ENCODE measurements around the gene RAI1.

The RAI1 gene

DNA sequence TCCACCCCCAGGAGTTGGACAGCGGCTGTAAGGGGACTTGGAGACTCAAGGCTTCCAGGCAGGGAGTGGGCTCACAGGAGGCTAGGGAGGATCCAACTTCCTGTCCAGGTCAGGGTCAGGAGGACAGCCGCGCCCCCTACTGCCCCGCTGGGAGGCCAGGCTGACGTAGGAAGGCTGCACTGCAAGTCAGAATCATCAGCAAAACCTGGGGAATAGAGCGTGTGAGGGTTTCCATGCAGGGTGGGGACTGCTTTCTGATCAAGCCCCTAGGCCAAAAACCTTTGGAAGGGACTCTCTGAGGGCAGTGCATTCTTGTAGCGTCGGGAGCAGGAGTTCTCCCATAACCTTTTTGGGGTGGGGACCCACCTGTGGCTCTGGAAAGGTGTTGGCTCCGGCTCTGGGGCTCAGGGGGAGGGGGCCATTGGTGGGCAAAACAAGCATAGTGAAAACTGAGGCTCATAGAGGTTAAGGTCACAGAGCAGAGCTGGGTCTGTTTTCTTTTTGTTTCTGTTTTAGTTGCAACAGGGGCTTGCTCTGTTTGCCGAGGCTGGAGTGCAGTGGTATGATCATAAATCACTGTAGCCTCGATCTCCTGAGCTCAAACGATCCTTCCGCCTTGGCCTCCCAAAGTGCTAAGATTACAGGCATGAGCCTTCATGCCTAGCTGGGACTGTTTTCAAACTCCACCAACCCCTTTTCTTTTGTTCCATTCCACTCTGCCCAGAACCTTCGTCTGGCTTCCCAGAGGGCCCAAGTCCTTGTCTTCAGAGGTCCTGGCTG, 22.1 kb downstream of the RAI1 start:
- H3K27me3 ChIP-seq (replicated peaks; ENCODE audit: control insufficient read depth, insufficient read depth, low read length), result no peaks in the 10 kb centered on the region
- no peak overlapping the region for H3K4me3 ChIP-seq (replicated peaks; ENCODE audit: low read depth, low read length)
- TF ChIP-seq, protein P1, sequence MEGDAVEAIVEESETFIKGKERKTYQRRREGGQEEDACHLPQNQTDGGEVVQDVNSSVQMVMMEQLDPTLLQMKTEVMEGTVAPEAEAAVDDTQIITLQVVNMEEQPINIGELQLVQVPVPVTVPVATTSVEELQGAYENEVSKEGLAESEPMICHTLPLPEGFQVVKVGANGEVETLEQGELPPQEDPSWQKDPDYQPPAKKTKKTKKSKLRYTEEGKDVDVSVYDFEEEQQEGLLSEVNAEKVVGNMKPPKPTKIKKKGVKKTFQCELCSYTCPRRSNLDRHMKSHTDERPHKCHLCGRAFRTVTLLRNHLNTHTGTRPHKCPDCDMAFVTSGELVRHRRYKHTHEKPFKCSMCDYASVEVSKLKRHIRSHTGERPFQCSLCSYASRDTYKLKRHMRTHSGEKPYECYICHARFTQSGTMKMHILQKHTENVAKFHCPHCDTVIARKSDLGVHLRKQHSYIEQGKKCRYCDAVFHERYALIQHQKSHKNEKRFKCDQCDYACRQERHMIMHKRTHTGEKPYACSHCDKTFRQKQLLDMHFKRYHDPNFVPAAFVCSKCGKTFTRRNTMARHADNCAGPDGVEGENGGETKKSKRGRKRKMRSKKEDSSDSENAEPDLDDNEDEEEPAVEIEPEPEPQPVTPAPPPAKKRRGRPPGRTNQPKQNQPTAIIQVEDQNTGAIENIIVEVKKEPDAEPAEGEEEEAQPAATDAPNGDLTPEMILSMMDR (IDR thresholded peaks at IDR 0.05; ENCODE audit: insufficient read depth, low read length, poor library complexity, severe bottlenecking), result no peak
- H3K36me3 ChIP-seq (ENCODE audit: control insufficient read depth, insufficient read depth, low read length), result no peaks in the 10 kb centered on the region; the same call in none of the 2 replicates
- no peak for DNase-seq (ENCODE audit: extremely low read depth, insufficient read length)

DNA sequence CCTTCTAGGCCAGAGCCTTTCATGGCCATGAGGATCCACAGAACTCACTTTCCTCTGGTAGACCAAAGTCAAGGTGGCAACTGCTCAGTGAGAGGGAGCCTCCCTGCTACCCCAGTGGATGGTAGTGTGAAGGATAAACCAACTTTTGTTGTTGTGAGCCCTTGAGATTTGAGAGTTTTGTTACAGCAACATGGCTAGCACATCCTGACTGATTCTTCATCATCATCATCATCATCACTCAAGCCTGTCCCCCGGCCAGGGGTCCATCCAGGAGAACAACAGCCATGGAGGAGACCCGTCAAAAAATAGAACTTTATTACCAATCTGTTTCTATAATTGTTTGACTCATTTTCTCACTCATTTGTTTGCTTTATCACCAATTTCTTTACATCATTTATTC, 23.7 kb downstream of the RAI1 start:
- Histone ChIP-seq H3K27me3 (replicated peaks; ENCODE audit: control insufficient read depth, insufficient read depth, low read length) (no peaks in the 10 kb centered on the region), H3K4me3 (replicated peaks; ENCODE audit: low read depth, low read length) (no peak overlapping the region), H3K36me3 (ENCODE audit: control insufficient read depth, insufficient read depth, low read length) (no peaks in the 10 kb centered on the region; the same call in none of the 2 replicates)
- TF ChIP-seq, protein P1 (IDR thresholded peaks at IDR 0.05; ENCODE audit: insufficient read depth, low read length, poor library complexity, severe bottlenecking), result no peak
- DNase-seq (ENCODE audit: extremely low read depth, insufficient read length), result no peak

DNA sequence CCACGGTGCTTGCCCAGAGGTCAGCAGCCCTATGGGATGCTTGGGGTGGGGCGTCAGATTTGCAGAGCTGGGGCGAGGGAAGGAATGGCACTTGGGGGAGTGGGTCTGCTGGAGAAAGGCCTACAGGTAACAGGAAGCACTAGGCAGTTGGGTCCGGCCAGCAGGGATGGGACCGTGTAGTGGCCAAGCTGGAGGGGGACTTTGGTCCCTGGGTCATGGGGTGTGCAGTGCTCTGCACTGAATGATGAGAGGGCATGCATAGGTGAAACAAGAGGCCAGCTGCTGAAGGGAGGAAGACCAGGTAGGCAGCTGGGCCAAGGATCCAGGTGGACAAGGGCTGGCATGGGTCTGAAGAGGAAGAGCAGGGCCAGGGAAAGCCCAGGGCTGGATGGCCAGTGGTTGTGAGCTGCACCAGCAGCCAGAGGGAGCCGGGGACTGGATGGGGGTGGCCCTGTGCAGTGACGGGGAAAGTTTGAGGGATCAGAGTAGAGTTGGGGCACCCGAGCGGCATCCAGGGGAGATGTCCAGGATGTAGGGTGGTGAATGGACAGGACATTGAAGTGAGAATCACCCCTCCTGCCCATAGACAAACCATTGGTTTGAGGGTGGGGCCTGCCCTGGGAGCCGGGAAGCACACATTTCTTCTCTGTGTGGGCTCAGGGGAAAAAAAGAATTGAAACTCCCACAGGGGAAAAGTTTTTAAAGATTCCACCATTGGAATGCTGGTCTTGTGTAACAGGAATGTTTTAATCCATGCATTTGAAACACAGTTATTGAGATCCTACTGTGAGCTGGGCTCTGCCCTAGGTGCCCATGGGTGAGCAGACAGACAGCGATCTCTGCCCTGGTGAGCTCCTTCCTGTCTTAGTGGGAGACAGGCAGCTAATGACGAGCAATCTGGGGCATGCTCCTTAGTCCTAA, 25.1 kb downstream of the RAI1 start:
- TF ChIP-seq, protein P1 (IDR thresholded peaks at IDR 0.05; ENCODE audit: insufficient read depth, low read length, poor library complexity, severe bottlenecking), result no peak
- H3K36me3 ChIP-seq (ENCODE audit: control insufficient read depth, insufficient read depth, low read length), result no peaks in the 10 kb centered on the region; the same call in none of the 2 replicates

DNA sequence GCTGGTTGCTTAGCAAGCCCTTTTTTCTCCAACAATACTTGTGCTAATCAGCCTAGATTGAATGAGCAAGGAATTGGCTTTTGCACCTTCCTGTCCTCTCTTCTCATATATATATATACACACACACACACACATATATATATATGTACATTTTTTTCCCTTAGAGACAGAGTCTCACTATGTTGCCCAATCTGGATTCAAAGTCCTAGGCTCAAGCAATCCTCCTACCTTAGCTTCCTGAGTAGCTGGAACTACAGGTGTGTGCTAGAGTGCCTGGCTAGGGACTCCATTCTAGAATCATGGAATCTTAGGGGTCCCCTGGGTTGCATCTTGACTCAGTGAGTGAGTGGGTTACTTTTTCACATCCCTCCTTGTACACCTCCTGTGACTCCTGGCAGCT, 27.0 kb downstream of the RAI1 start:
- no peaks in the 10 kb centered on the region; the same call in none of the 2 replicates for H3K36me3 ChIP-seq (ENCODE audit: control insufficient read depth, insufficient read depth, low read length)
- no peak overlapping the region for H3K4me3 ChIP-seq (replicated peaks; ENCODE audit: low read depth, low read length)
- TF ChIP-seq, protein P1 (IDR thresholded peaks at IDR 0.05; ENCODE audit: insufficient read depth, low read length, poor library complexity, severe bottlenecking), result no peak
- no peaks in the 10 kb centered on the region for H3K27me3 ChIP-seq (replicated peaks; ENCODE audit: control insufficient read depth, insufficient read depth, low read length)
- DNase-seq (ENCODE audit: extremely low read depth, insufficient read length), result no peak

More for the DNA sequence above, 25.1 kb downstream of the RAI1 start:
- H3K27me3 ChIP-seq (replicated peaks; ENCODE audit: control insufficient read depth, insufficient read depth, low read length), result no peaks in the 10 kb centered on the region
- DNase-seq (ENCODE audit: extremely low read depth, insufficient read length), result no peak
- H3K4me3 ChIP-seq (replicated peaks; ENCODE audit: low read depth, low read length), result no peak overlapping the region

DNA sequence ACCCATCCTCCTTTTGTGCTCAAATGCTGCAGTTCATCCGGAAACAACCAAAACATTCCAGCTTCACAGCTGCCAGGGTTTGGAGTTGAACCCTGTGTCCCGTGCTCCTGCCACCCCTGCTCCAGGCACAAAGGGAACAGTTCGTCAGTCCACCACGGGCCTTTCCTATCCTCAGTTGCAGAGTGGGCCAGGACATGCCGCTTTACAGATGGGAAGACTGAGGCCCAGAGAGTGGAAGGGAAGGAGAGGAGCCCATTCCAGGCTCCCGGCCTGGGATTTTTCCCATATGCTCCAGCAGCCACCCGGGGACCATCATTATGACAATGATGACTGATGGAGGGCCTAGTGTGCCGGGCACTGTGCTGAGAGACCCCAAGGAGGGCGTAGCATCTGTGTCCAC, 27.6 kb downstream of the RAI1 start:
- Histone ChIP-seq H3K4me3 (replicated peaks; ENCODE audit: low read depth, low read length) (no peak overlapping the region), H3K27me3 (replicated peaks; ENCODE audit: control insufficient read depth, insufficient read depth, low read length) (no peaks in the 10 kb centered on the region), H3K36me3 (ENCODE audit: control insufficient read depth, insufficient read depth, low read length) (no peaks in the 10 kb centered on the region; the same call in none of the 2 replicates)
- TF ChIP-seq, protein P1 (IDR thresholded peaks at IDR 0.05; ENCODE audit: insufficient read depth, low read length, poor library complexity, severe bottlenecking), result no peak
- no peak for DNase-seq (ENCODE audit: extremely low read depth, insufficient read length)
